Adrenal gland (tissue), 12 donors: Measurements from ENCODE around the gene MACROD2. TPM values are rescaled to one million over a fixed set of nuclear protein-coding genes. Genes with fewer than 3 reads are reported as not detected.

Source experiments
- DNase-seq, 7 donors: peaks; one replicate each; pipeline ENCODE4 v3.0.0-alpha.2; 2019 to 2020
- H3K27ac ChIP-seq, 5 donors: fragments of 200-600 bp; sonication (generic) in 4 of 5; 1 replicate in 3 of 5; 2 replicates in 2 of 5; pipeline versions ENCODE4 v1.5.1 to v1.8.0; 2016 to 2020; ENCODE audit warnings: mild to moderate bottlenecking in 1 of 5
- H3K27me3 ChIP-seq: fragments of 200-600 bp; 2 replicates; pipeline ENCODE4 v1.8.0; 2021
- H3K36me3 ChIP-seq, 2 donors: fragments of 200-600 bp; replicated peaks in 1 of 2; 1 replicate in 1 of 2; 2 replicates in 1 of 2; pipeline versions ENCODE4 v1.5.1 to v1.8.0; 2018 to 2022
- H3K4me1 ChIP-seq, 2 donors: fragments of 200-600 bp; replicated peaks in 1 of 2; 1 replicate in 1 of 2; 2 replicates in 1 of 2; pipeline versions ENCODE4 v1.5.1 to v1.8.0; 2018 to 2021
- H3K4me3 ChIP-seq, 4 donors: fragments of 200-600 bp; sonication (generic) in 3 of 4; one replicate each; pipeline ENCODE4 v1.5.1; 2016 to 2018
- H3K9me3 ChIP-seq, 3 donors: fragments of 200-600 bp; sonication (generic) in 1 of 3; replicated peaks in 1 of 3; 1 replicate in 2 of 3; 2 replicates in 1 of 3; pipeline versions ENCODE4 v1.5.1 to v1.8.0; 2016 to 2021
- CTCF ChIP-seq, 6 experiments: fragments of 450-650 bp in 4 of 6; fragments of 200-600 bp in 2 of 6; sonication (generic) in 1 of 6; IDR thresholded peaks; 1 replicate in 5 of 6; 2 replicates in 1 of 6; pipeline versions ENCODE4 v1.5.1 to v1.8.0; 2016 to 2021; ENCODE audit warnings: antibody characterized with exemption in 6 of 6, mild to moderate bottlenecking in 2 of 6, moderate library complexity in 1 of 6
- POLR2A ChIP-seq, 2 donors: fragments of 450-650 bp; IDR thresholded peaks; one replicate each; pipeline ENCODE4 v1.6.1; 2017; ENCODE audit warnings: antibody characterized with exemption in 2 of 2, mild to moderate bottlenecking in 2 of 2, moderate library complexity in 1 of 2
- WGBS, 4 donors: extraction: QIAGEN DNeasy Blood & Tissue Kit in 2 of 4; methylation state at CpG; one replicate each; pipeline versions ENCODE4 v1.1.5 to v1.1.7; 2013 to 2017; 5-methylcytosine and 5-hydroxymethylcytosine counted together
- intact Hi-C, 2 donors: fragments of 100-400 bp; cut with DNase I; formaldehyde crosslinking; loops; one replicate each; pipeline versions ENCODE4 v1.14.1 to v1.15.0; 2022 to 2023
- polyA plus RNA-seq, 3 donors: library from polyadenylated mRNA; stranded (reverse); fragments of 200-250 nt in 2 of 3; fragments of 350-450 nt in 1 of 3; fragmentation: Illumina TruSeq in 1 of 3; extraction: RNeasy Lipid Tissue Mini Kit (QIAGEN cat#74804) in 1 of 3; gene quantifications; one replicate each; pipeline ENCODE4 v1.2.3, GENCODE V29; 2013 to 2014
- total RNA-seq, 9 donors: library from RNA; depleted of rRNA in 4 of 9; stranded (reverse); fragments of >200 nt in 4 of 9; fragments of 120-200 nt in 1 of 9; fragmentation: NEBNext Ultra II Directional in 1 of 9; extraction: Animal tissue kit (Norgen Biotek cat#: 25700) in 1 of 9; gene quantifications; one replicate each; pipeline versions ENCODE4 v1.1.0 to v1.2.4, GENCODE V29; 2013 to 2023
- donor health status: healthy with polysubstance abuse.
- donor health status: Bipolar disorder and iron deficiency.
- donor health status: DM: yes; HTN: yes; CAD: no.
- donor health status: DM: no; HTN: no; CAD: no.
- donor health status: DM: no; HTN: no; CAD: no.
- donor health status: DM: yes; HTN: yes; CAD: no.

The MACROD2 gene
- total and polyA plus RNA-seq, 12 donors, result 1.1 to 21.2 (median 6.4) TPM

GRCh38 chr20:14711652-14712051 lies 716.3 kb downstream of the MACROD2 start:
- WGBS, 4 donors, result 75 to 88% (median 81%) methylated on average over 2 of the region's 2 CpGs
- Histone ChIP-seq H3K36me3 (no peaks in the 10 kb centered on the region), H3K27me3 (no peaks in the 10 kb centered on the region), H3K9me3 (no peaks in the 10 kb centered on the region), H3K4me1 (no peaks in the 10 kb centered on the region), H3K27ac (no peak overlapping the region), H3K4me3 (no peak overlapping the region)
- intact Hi-C loops, result no loop called here
- DNase-seq, result no peak
- no peak for TF ChIP-seq POLR2A (IDR thresholded peaks at IDR 0.05)
- no peak for TF ChIP-seq CTCF (IDR thresholded peaks at IDR 0.05)

- intact Hi-C loops, result no loop called here
- TF ChIP-seq CTCF (IDR thresholded peaks at IDR 0.05) (no peak), POLR2A (IDR thresholded peaks at IDR 0.05) (no peak)
- Histone ChIP-seq H3K27ac (no peak overlapping the region), H3K27me3 (no peaks in the 10 kb centered on the region), H3K36me3 (no peaks in the 10 kb centered on the region), H3K4me1 (no peaks in the 10 kb centered on the region), H3K9me3 (no peaks in the 10 kb centered on the region), H3K4me3 (no peak overlapping the region)
- 47 to 59% (median 52%) methylated on average over 6 of the region's 6 CpGs for WGBS, 4 donors
- DNase-seq, result no peak
Observed at GRCh38 chr20:14712302-14712739, 717.0 kb downstream of the MACROD2 start.

- no peaks in the 10 kb centered on the region for H3K36me3 ChIP-seq
- H3K9me3 ChIP-seq, result no peaks in the 10 kb centered on the region
- no peaks in the 10 kb centered on the region for H3K4me1 ChIP-seq
- no peak overlapping the region for H3K4me3 ChIP-seq
- no peak for DNase-seq
- H3K27ac ChIP-seq, result no peak overlapping the region
- 78 to 80% (median 79%) methylated on average over 3 of the region's 3 CpGs for WGBS, 4 donors
- no peaks in the 10 kb centered on the region for H3K27me3 ChIP-seq
- TF ChIP-seq CTCF (IDR thresholded peaks at IDR 0.05), result no peak
- no peak for TF ChIP-seq POLR2A (IDR thresholded peaks at IDR 0.05)
- intact Hi-C loops, result no loop called here
Observed at GRCh38 chr20:14715400-14715799, 720.1 kb downstream of the MACROD2 start.

GRCh38 chr20:14716351-14716801 lies 721.1 kb downstream of the MACROD2 start:
- TF ChIP-seq CTCF (IDR thresholded peaks at IDR 0.05), result no peak
- TF ChIP-seq POLR2A (IDR thresholded peaks at IDR 0.05), result no peak
- no peaks in the 10 kb centered on the region for H3K27me3 ChIP-seq
- H3K4me1 ChIP-seq, result no peaks in the 10 kb centered on the region
- no peaks in the 10 kb centered on the region for H3K36me3 ChIP-seq
- no peak overlapping the region for H3K27ac ChIP-seq
- no peaks in the 10 kb centered on the region for H3K9me3 ChIP-seq
- no peak overlapping the region for H3K4me3 ChIP-seq
- DNase-seq, result no peak
- WGBS, 4 donors, result 69 to 85% (median 73%) methylated on average over 5 of the region's 5 CpGs
- intact Hi-C loops, result no loop called here
